Aorta (tissue), 5 donors: ENCODE results near the gene SPDYE17. TPM values are rescaled to one million over a fixed set of nuclear protein-coding genes. Genes with fewer than 3 reads are reported as not detected.
"Not testable (repeated sequence)": the region's sequence is repeated elsewhere in the genome, so short reads cannot be mapped to it uniquely, and the experiment has no call there.

Experiments used
- ATAC-seq: fragments of 200-7000 bp; cut with Tn5 transposase; one replicate; pipeline ENCODE4 v1.9.1; 2022; ENCODE audit warnings: moderate library complexity; ENCODE audit not compliant: low FRiP score
- DNase-seq, 2 donors: peaks; one replicate each; pipeline ENCODE4 v3.0.0-alpha.2; 2020
- H3K27ac ChIP-seq, 2 donors: one replicate each; pipeline ENCODE4 v1.5.1; 2013; ENCODE audit warnings: low read length in 2 of 2, mild to moderate bottlenecking in 2 of 2, moderate library complexity in 2 of 2, control low read depth in 1 of 2, inconsistent platforms in 1 of 2, low read depth in 1 of 2
- H3K27me3 ChIP-seq, 2 donors: one replicate each; pipeline ENCODE4 v1.6.1; 2013; ENCODE audit warnings: control low read depth in 1 of 2, low read length in 1 of 2, mild to moderate bottlenecking in 1 of 2, moderate library complexity in 1 of 2; ENCODE audit not compliant: insufficient read depth in 2 of 2, control insufficient read depth in 1 of 2
- H3K36me3 ChIP-seq, 2 donors: one replicate each; pipeline ENCODE4 v1.6.1; 2013; ENCODE audit warnings: control low read depth in 1 of 2, low read length in 1 of 2, mild to moderate bottlenecking in 1 of 2; ENCODE audit not compliant: insufficient read depth in 2 of 2, control insufficient read depth in 1 of 2
- H3K4me1 ChIP-seq, 2 donors: one replicate each; pipeline ENCODE4 v1.6.1; 2013; ENCODE audit warnings: low read length in 2 of 2, control low read depth in 1 of 2, mild to moderate bottlenecking in 1 of 2, moderate library complexity in 1 of 2; ENCODE audit not compliant: insufficient read depth in 2 of 2, control insufficient read depth in 1 of 2
- H3K4me3 ChIP-seq, 2 donors: one replicate each; pipeline ENCODE4 v1.5.1; 2013; ENCODE audit warnings: low read length in 2 of 2, control low read depth in 1 of 2, mild to moderate bottlenecking in 1 of 2
- H3K9me3 ChIP-seq: one replicate; pipeline ENCODE4 v1.6.1; 2013; ENCODE audit warnings: mild to moderate bottlenecking, low read length; ENCODE audit not compliant: control insufficient read depth
- WGBS, 2 donors: extraction: QIAGEN DNeasy Blood & Tissue Kit; methylation state at CpG; one replicate each; pipeline ENCODE4 v1.1.7; 2013; 5-methylcytosine and 5-hydroxymethylcytosine counted together
- intact Hi-C, 2 donors: fragments of 100-400 bp; cut with DNase I; formaldehyde crosslinking; loops; one replicate each; pipeline versions ENCODE4 v1.14.2 to v1.15.0; 2022
- polyA plus RNA-seq, 2 donors: library from polyadenylated mRNA; stranded (reverse); fragments of 200-250 nt; gene quantifications; one replicate each; pipeline ENCODE4 v1.2.3, GENCODE V29; 2013
- total RNA-seq, 2 donors: library from RNA; stranded (reverse); fragmentation: NEBNext Ultra II Directional; extraction: Animal tissue kit (Norgen Biotek cat#: 25700); gene quantifications; one replicate each; pipeline ENCODE4 v1.2.1, GENCODE V29; 2021
- donor health status: healthy with polysubstance abuse.
- donor health status: Bipolar disorder and iron deficiency.
- donor health status: DM: no; HTN: no; CAD: no.
- donor health status: DM: no; HTN: no; CAD: no.
- donor health status: DM: yes; HTN: yes; CAD: no.

SPDYE17 gene
- total and polyA plus RNA-seq, 4 donors = not detected

- H3K36me3 ChIP-seq, ATAC-seq, intact Hi-C loops, H3K4me1 ChIP-seq, H3K9me3 ChIP-seq, DNase-seq, H3K27ac ChIP-seq, H3K4me3 ChIP-seq, H3K27me3 ChIP-seq: not testable (repeated sequence)
- WGBS, 2 donors = 92% methylated on average over 8 of the region's 10 CpGs; no CpG with 5 or more reads in 1 of the 2 donors
Observed at GRCh38 chr7:76982501-76982900, 49.7 kb downstream of the SPDYE17 start.

GRCh38 chr7:76981187-76981970 lies 50.8 kb downstream of the SPDYE17 start:
- ATAC-seq, H3K27ac ChIP-seq, H3K4me1 ChIP-seq, H3K36me3 ChIP-seq, H3K9me3 ChIP-seq, intact Hi-C loops, H3K27me3 ChIP-seq, H3K4me3 ChIP-seq, DNase-seq: not testable (repeated sequence)
- 93 to 94% methylated on average over 15 to 26 of the region's 26 CpGs for WGBS, 2 donors

GRCh38 chr7:76980576-76980975 lies 51.6 kb downstream of the SPDYE17 start:
- ATAC-seq, H3K27me3 ChIP-seq, H3K4me3 ChIP-seq, H3K9me3 ChIP-seq, DNase-seq, intact Hi-C loops, H3K36me3 ChIP-seq, H3K4me1 ChIP-seq, H3K27ac ChIP-seq: not testable (repeated sequence)
- WGBS, 2 donors = 95 to 98% methylated on average over 20 to 21 of the region's 21 CpGs

- DNase-seq, H3K36me3 ChIP-seq, H3K27me3 ChIP-seq, H3K27ac ChIP-seq, H3K9me3 ChIP-seq, intact Hi-C loops, H3K4me3 ChIP-seq, ATAC-seq, H3K4me1 ChIP-seq: not testable (repeated sequence)
- WGBS, 2 donors = 91 to 95% methylated on average over 6 to 13 of the region's 13 CpGs
Observed at GRCh38 chr7:76977761-76978367, 54.3 kb downstream of the SPDYE17 start.

GRCh38 chr7:76974793-76975579 lies 57.2 kb downstream of the SPDYE17 start:
- H3K27ac ChIP-seq, H3K9me3 ChIP-seq, H3K4me1 ChIP-seq, H3K27me3 ChIP-seq, H3K4me3 ChIP-seq, ATAC-seq, intact Hi-C loops, H3K36me3 ChIP-seq, DNase-seq: not testable (repeated sequence)
- 89 to 95% methylated on average over 19 to 26 of the region's 27 CpGs for WGBS, 2 donors

GRCh38 chr7:76974336-76974735 lies 57.8 kb downstream of the SPDYE17 start:
- H3K36me3 ChIP-seq, H3K4me1 ChIP-seq, H3K4me3 ChIP-seq, intact Hi-C loops, H3K27me3 ChIP-seq, H3K9me3 ChIP-seq, H3K27ac ChIP-seq, DNase-seq, ATAC-seq: not testable (repeated sequence)
- 94 to 95% methylated on average over 5 to 8 of the region's 12 CpGs for WGBS, 2 donors

GRCh38 chr7:76972391-76972790 lies 59.8 kb downstream of the SPDYE17 start:
- H3K36me3 ChIP-seq, H3K27me3 ChIP-seq, ATAC-seq, DNase-seq, H3K4me1 ChIP-seq, H3K27ac ChIP-seq, H3K4me3 ChIP-seq, H3K9me3 ChIP-seq, intact Hi-C loops: not testable (repeated sequence)
- 90 to 92% methylated on average over 8 of the region's 8 CpGs for WGBS, 2 donors
